ENCODE results near the gene GPX4. TPM values are rescaled to one million over a fixed set of nuclear protein-coding genes. Genes with fewer than 3 reads are reported as not detected.

The GPX4 gene, protein sequence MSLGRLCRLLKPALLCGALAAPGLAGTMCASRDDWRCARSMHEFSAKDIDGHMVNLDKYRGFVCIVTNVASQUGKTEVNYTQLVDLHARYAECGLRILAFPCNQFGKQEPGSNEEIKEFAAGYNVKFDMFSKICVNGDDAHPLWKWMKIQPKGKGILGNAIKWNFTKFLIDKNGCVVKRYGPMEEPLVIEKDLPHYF
- polyA plus RNA-seq (713 and 812 TPM in 2 replicates), polyA minus RNA-seq (192 and 197 TPM in 2 replicates)

DNA sequence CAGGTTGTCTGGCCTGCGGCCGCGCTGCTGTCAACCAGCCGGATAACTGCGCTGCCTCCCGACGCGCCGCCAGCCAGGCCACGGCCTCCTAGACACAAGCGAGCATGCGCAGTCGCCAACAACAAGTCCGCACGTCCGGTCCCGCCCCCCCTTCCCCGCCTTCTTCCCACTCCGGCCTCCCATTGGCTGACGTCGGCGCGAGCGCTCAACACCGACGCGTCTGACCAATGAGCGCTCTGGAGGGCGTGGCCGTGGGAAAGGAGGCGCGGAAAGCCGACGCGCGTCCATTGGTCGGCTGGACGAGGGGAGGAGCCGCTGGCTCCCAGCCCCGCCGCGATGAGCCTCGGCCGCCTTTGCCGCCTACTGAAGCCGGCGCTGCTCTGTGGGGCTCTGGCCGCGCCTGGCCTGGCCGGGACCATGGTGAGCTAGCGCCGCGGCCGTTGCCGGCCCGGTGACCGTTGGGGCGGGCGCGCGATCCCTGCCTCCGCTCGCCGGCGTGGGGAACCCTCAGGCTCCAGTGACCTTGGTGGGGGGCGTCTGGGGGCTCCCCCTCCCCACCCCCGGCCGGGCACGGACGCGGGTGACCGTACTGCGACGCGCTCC lies at the start of gene GPX4:
TSS of gene GPX4 (plus strand) at position 287 of the 603 bp plus-strand sequence. CDS start at position 337, 50 bp downstream.
- H3K27ac ChIP-seq (ENCODE audit: low read length): peak within 1 kb of the TSS; percentile 91
- TF ChIP-seq RAD21 (conservative IDR thresholded peaks at IDR 0.05): peak; percentile 13
- peak; percentile 96 for TF ChIP-seq TAF1 (IDR thresholded peaks at IDR 0.05; ENCODE audit: low read depth)
- peak; percentile 64 for TF ChIP-seq MXI1 (conservative IDR thresholded peaks at IDR 0.05; ENCODE audit: poor library complexity, severe bottlenecking)
- no peak for TF ChIP-seq EZH2 (IDR thresholded peaks at IDR 0.05; ENCODE audit: borderline replicate concordance, insufficient read depth, low read length, poor library complexity, severe bottlenecking)
- TF ChIP-seq EP300 (conservative IDR thresholded peaks at IDR 0.05; ENCODE audit: poor library complexity, severe bottlenecking): peak; percentile 29
- peak; percentile 98 for TF ChIP-seq POLR2AphosphoS5 (IDR thresholded peaks at IDR 0.05)
- TF ChIP-seq SMC3 (conservative IDR thresholded peaks at IDR 0.05; ENCODE audit: poor library complexity): no peak
- TF ChIP-seq REST (IDR thresholded peaks at IDR 0.05; ENCODE audit: borderline replicate concordance): peak; percentile 94
- TF ChIP-seq, protein P1, sequence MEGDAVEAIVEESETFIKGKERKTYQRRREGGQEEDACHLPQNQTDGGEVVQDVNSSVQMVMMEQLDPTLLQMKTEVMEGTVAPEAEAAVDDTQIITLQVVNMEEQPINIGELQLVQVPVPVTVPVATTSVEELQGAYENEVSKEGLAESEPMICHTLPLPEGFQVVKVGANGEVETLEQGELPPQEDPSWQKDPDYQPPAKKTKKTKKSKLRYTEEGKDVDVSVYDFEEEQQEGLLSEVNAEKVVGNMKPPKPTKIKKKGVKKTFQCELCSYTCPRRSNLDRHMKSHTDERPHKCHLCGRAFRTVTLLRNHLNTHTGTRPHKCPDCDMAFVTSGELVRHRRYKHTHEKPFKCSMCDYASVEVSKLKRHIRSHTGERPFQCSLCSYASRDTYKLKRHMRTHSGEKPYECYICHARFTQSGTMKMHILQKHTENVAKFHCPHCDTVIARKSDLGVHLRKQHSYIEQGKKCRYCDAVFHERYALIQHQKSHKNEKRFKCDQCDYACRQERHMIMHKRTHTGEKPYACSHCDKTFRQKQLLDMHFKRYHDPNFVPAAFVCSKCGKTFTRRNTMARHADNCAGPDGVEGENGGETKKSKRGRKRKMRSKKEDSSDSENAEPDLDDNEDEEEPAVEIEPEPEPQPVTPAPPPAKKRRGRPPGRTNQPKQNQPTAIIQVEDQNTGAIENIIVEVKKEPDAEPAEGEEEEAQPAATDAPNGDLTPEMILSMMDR (IDR thresholded peaks at IDR 0.05; ENCODE audit: poor library complexity, severe bottlenecking): no peak

DNA sequence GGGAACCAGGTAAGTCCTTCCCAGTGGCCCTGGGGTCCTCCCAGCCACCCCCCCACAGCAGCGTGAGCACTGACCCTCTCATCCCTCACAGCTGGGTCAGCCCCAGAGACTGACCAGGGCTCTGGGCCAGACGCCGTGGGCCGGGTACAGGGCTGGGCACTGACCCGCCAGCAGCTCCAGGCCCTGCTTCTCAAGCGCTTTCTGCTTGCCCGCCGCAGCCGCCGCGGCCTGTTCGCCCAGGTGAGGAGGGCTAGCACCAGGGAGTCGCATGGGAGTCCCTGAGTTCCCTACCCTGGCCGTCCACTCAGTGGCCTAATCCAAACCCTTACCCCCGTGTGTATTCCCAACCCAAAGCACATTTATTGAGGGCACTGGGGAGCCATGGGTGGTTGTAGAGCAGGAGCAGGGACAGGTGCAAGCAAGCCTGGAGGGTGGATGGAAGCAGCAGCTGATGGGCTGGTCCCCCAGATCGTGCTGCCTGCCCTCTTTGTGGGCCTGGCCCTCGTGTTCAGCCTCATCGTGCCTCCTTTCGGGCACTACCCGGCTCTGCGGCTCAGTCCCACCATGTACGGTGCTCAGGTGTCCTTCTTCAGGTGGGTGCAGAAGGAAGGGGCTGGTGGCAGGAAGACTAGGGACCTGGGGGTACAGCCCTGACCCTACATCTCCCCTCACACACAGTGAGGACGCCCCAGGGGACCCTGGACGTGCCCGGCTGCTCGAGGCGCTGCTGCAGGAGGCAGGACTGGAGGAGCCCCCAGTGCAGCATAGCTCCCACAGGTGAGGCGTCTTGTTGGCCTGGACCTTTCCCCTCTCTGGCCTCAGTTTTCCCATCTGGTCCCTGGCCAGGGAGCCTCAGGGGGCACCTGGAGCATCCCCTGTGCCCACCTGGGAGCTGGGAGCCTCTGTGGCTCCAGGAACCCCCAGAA lies 49.4 kb upstream of the GPX4 start:
- TF ChIP-seq EP300 (conservative IDR thresholded peaks at IDR 0.05; ENCODE audit: poor library complexity, severe bottlenecking): no peak
- TF ChIP-seq POLR2AphosphoS5 (IDR thresholded peaks at IDR 0.05): no peak
- TF ChIP-seq EZH2 (IDR thresholded peaks at IDR 0.05; ENCODE audit: borderline replicate concordance, insufficient read depth, low read length, poor library complexity, severe bottlenecking): no peak
- no peak overlapping the region for H3K27ac ChIP-seq (ENCODE audit: low read length)
- no peak overlapping the region for H3K9ac ChIP-seq (ENCODE audit: low read length)
- H3K9me3 ChIP-seq (ENCODE audit: low read length): peaks cover 28% of the 10 kb centered on the region
- H2AFZ ChIP-seq (ENCODE audit: low read depth, low read length): no peak overlapping the region
- no peaks in the 10 kb centered on the region for H4K20me1 ChIP-seq (ENCODE audit: insufficient read depth)
- H3K4me2 ChIP-seq (ENCODE audit: low read length): no peak overlapping the region
- no peak overlapping the region for H3K4me3 ChIP-seq (ENCODE audit: low read length)
- H3F3A ChIP-seq (ENCODE audit: insufficient read depth, low read length, poor library complexity, severe bottlenecking): no peaks in the 10 kb centered on the region
- peaks cover 12% of the 10 kb centered on the region for H3K36me3 ChIP-seq (ENCODE audit: insufficient read depth, low read length)
- H3K79me2 ChIP-seq (replicated peaks; ENCODE audit: insufficient read depth, low read length): no peaks in the 10 kb centered on the region
- H3K27me3 ChIP-seq (ENCODE audit: insufficient read depth, low read depth, low read length): no peaks in the 10 kb centered on the region
- H3K9me2 ChIP-seq (ENCODE audit: insufficient read depth, low read length): no peaks in the 10 kb centered on the region

More for the DNA sequence above, at the start of gene GPX4:
- H3K79me2 ChIP-seq (replicated peaks; ENCODE audit: insufficient read depth, low read length): peaks cover 4% of the 10 kb centered on the region
- no peaks in the 10 kb centered on the region for H3K9me2 ChIP-seq (ENCODE audit: insufficient read depth, low read length)
- H4K20me1 ChIP-seq (ENCODE audit: insufficient read depth): no peaks in the 10 kb centered on the region
- no peaks in the 10 kb centered on the region for H3K36me3 ChIP-seq (ENCODE audit: insufficient read depth, low read length)
- peak within 1 kb of the TSS; percentile 78 for H3K4me2 ChIP-seq (ENCODE audit: low read length)
- H3K4me3 ChIP-seq (ENCODE audit: low read length): peak within 1 kb of the TSS; percentile 95
- no peaks in the 10 kb centered on the region for H3F3A ChIP-seq (ENCODE audit: insufficient read depth, low read length, poor library complexity, severe bottlenecking)
- no peaks in the 10 kb centered on the region for H3K9me3 ChIP-seq (ENCODE audit: low read length)
- peak within 1 kb of the TSS; percentile 95 for H3K9ac ChIP-seq (ENCODE audit: low read length)
- no peaks in the 10 kb centered on the region for H3K27me3 ChIP-seq (ENCODE audit: insufficient read depth, low read depth, low read length)
- peak within 1 kb of the TSS; percentile 21 for H2AFZ ChIP-seq (ENCODE audit: low read depth, low read length)
